HCT116 (cell line): ENCODE data around the gene CLEC10A.

Experiments used
- CEBPB ChIP-seq: IDR thresholded peaks from 2 replicates; pipeline ENCODE4 v1.6.1; 2012; ENCODE audit warnings: low read depth
- CTCF ChIP-seq, 3 experiments: fragments of 200-600 bp in 1 of 3; sonication (generic) in 1 of 3; IDR thresholded peaks in 2 of 3; conservative IDR thresholded peaks in 1 of 3; 2 replicates each; pipeline ENCODE4 v1.5.1; 2012 to 2017; ENCODE audit warnings: low read depth in 2 of 3, low read length in 2 of 3, antibody characterized with exemption in 1 of 3, borderline replicate concordance in 1 of 3, control low read depth in 1 of 3, mild to moderate bottlenecking in 1 of 3, mixed read lengths in 1 of 3, mixed run types in 1 of 3, moderate library complexity in 1 of 3; ENCODE audit not compliant: insufficient read depth in 1 of 3
- EZH2 ChIP-seq: fragments of 200-600 bp; sonication (generic); IDR thresholded peaks from 2 replicates; pipeline ENCODE4 v1.6.1; 2017; ENCODE audit warnings: antibody characterized with exemption, mixed run types
- EZH2phosphoT487 ChIP-seq: fragments of 200-600 bp; IDR thresholded peaks from 2 replicates; pipeline ENCODE4 v1.6.1; 2018; ENCODE audit warnings: antibody characterized with exemption, borderline replicate concordance
- POLR2AphosphoS5 ChIP-seq: IDR thresholded peaks from 2 replicates; pipeline ENCODE4 v1.6.1; 2011; ENCODE audit warnings: mild to moderate bottlenecking, low read depth, low read length, moderate library complexity
- RAD21 ChIP-seq: IDR thresholded peaks from 2 replicates; pipeline ENCODE4 v1.6.1; 2012; ENCODE audit warnings: low read depth, mild to moderate bottlenecking
- REST ChIP-seq: IDR thresholded peaks from 2 replicates; pipeline ENCODE4 v1.6.1; 2012; ENCODE audit warnings: low read depth
- SRF ChIP-seq: IDR thresholded peaks from 2 replicates; pipeline ENCODE4 v1.6.1; 2012; ENCODE audit warnings: low read depth

GRCh38 chr17:7043497-7044198, 36.4 kb downstream of the CLEC10A start, which contains the start of gene SLC16A11:
- no peak for TF ChIP-seq CTCF (IDR thresholded peaks at IDR 0.05 in 2 of 3, conservative IDR thresholded peaks at IDR 0.05 in 1 of 3; ENCODE audit: borderline replicate concordance in 1 of 3, insufficient read depth in 1 of 3, low read depth in 2 of 3, low read length in 2 of 3)
- TF ChIP-seq RAD21: no peak
- no peak for TF ChIP-seq POLR2AphosphoS5
- no peak for TF ChIP-seq EZH2
- no peak for TF ChIP-seq SRF
- no peak for TF ChIP-seq CEBPB
- TF ChIP-seq REST: no peak
- no peak for TF ChIP-seq EZH2phosphoT487
